DOHH2 (cell line): ENCODE measurements around the gene SMIM30.

Experiments
- H3F3A ChIP-seq: fragments of 200-600 bp; sonication (generic), shearing (Covaris generic); 2 replicates; pipeline ENCODE4 v1.6.0; 2016; ENCODE audit warnings: antibody characterized with exemption, mild to moderate bottlenecking; ENCODE audit not compliant: control insufficient read depth, insufficient read depth
- H3K27ac ChIP-seq: fragments of 200-600 bp; sonication (generic); 2 replicates; pipeline ENCODE4 v1.5.1; 2014; ENCODE audit warnings: low read depth, mild to moderate bottlenecking, low read length, moderate library complexity
- H3K27me3 ChIP-seq: fragments of 200-600 bp; sonication (generic); 2 replicates; pipeline ENCODE4 v1.6.1; 2014; ENCODE audit warnings: mild to moderate bottlenecking, low read length, mixed read lengths; ENCODE audit not compliant: control insufficient read depth
- H3K36me3 ChIP-seq: fragments of 200-600 bp; sonication (generic); 2 replicates; pipeline ENCODE4 v1.6.1; 2014; ENCODE audit warnings: mild to moderate bottlenecking, low read length, moderate library complexity, mixed read lengths; ENCODE audit not compliant: control insufficient read depth
- H3K4me1 ChIP-seq: fragments of 200-600 bp; sonication (generic); 2 replicates; pipeline ENCODE4 v1.6.1; 2014; ENCODE audit warnings: mild to moderate bottlenecking, low read length, mixed read lengths; ENCODE audit not compliant: control insufficient read depth
- H3K4me2 ChIP-seq: fragments of 200-600 bp; sonication (generic); 2 replicates; pipeline ENCODE4 v1.6.0; 2014; ENCODE audit warnings: mild to moderate bottlenecking, low read length, moderate library complexity
- H3K4me3 ChIP-seq: fragments of 200-600 bp; sonication (generic); 2 replicates; pipeline ENCODE4 v1.5.1; 2014; ENCODE audit warnings: mild to moderate bottlenecking, low read length, mixed read lengths
- H3K79me2 ChIP-seq: fragments of 200-600 bp; sonication (generic); 2 replicates; pipeline ENCODE4 v1.6.1; 2014; ENCODE audit warnings: mild to moderate bottlenecking, low read length, mixed read lengths; ENCODE audit not compliant: control insufficient read depth
- H3K9me2 ChIP-seq: fragments of 200-600 bp; sonication (generic); replicated peaks from 2 replicates; pipeline ENCODE4 v1.6.1; 2014; ENCODE audit warnings: mild to moderate bottlenecking, low read length, mixed read lengths; ENCODE audit not compliant: control insufficient read depth
- H3K9me3 ChIP-seq: fragments of 200-600 bp; sonication (generic); 2 replicates; pipeline ENCODE4 v1.6.1; 2014; ENCODE audit warnings: antibody characterized with exemption, low read length, mixed read lengths; ENCODE audit not compliant: control insufficient read depth, insufficient read depth
- H4K20me1 ChIP-seq: fragments of 200-600 bp; sonication (generic); 2 replicates; pipeline ENCODE4 v1.6.0; 2014; ENCODE audit warnings: low read depth, mild to moderate bottlenecking, antibody characterized with exemption, low read length, moderate library complexity; ENCODE audit not compliant: control insufficient read depth, insufficient read depth
- CTCF ChIP-seq: fragments of 200-600 bp; sonication (generic); IDR thresholded peaks from one replicate; pipeline ENCODE4 v1.5.1; 2014; ENCODE audit warnings: antibody characterized with exemption, mild to moderate bottlenecking, low read depth, low read length; ENCODE audit not compliant: poor library complexity, severe bottlenecking
- EZH2phosphoT487 ChIP-seq: fragments of 200-600 bp; sonication (generic); IDR thresholded peaks from 2 replicates; pipeline ENCODE4 v1.6.1; 2017; ENCODE audit warnings: borderline replicate concordance, mild to moderate bottlenecking, antibody characterized with exemption, low read length, moderate library complexity, mixed read lengths

The SMIM30 gene

DNA sequence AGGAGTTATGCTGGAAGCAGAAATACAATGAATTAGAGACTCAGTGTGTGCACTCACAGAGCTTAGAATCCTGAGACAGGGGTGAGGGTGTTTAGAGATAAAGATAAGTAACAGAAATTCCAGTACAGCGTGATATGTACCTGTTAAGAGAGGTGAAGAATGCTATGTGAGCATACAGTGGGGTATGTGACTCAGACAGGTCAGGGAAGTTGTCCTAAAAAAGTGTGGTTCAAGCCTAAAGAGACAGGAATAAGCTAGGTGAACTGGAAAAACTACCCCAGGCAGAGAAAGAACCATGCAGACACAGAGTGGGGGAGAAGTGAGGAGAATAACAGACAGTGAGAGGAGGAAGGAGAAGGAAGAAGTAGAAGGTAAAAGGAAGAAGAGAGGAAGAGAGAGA is 8.6 kb downstream of the SMIM30 start:
- Histone ChIP-seq H3K4me1 (no peaks in the 10 kb centered on the region), H3F3A (no peaks in the 10 kb centered on the region), H3K4me2 (no peak overlapping the region), H3K9me2 (no peaks in the 10 kb centered on the region), H3K36me3 (no peaks in the 10 kb centered on the region; the same call in 1 of the 2 replicates), H3K4me3 (no peak overlapping the region), H3K79me2 (no peaks in the 10 kb centered on the region), H3K27ac (no peak overlapping the region), H3K9me3 (no peaks in the 10 kb centered on the region), H4K20me1 (no peaks in the 10 kb centered on the region), H3K27me3 (no peaks in the 10 kb centered on the region)
- TF ChIP-seq EZH2phosphoT487 (no peak), CTCF (no peak)

- no peak overlapping the region for H3K27ac ChIP-seq
Measured at GRCh38 chr7:113100121-113100603, 18.2 kb downstream of the SMIM30 start.

GRCh38 chr7:113099284-113099919 is 19.0 kb downstream of the SMIM30 start:
- Histone ChIP-seq H3K4me1 (no peaks in the 10 kb centered on the region), H3F3A (no peaks in the 10 kb centered on the region), H3K9me2 (no peaks in the 10 kb centered on the region), H3K79me2 (no peaks in the 10 kb centered on the region), H3K27ac (no peak overlapping the region), H4K20me1 (no peaks in the 10 kb centered on the region), H3K27me3 (no peaks in the 10 kb centered on the region), H3K4me3 (no peak overlapping the region), H3K9me3 (no peaks in the 10 kb centered on the region), H3K4me2 (no peak overlapping the region), H3K36me3 (no peaks in the 10 kb centered on the region)
- TF ChIP-seq CTCF: no peak
- TF ChIP-seq EZH2phosphoT487: no peak

More at GRCh38 chr7:113100121-113100603, 18.2 kb downstream of the SMIM30 start:
- Histone ChIP-seq H3K27me3 (no peaks in the 10 kb centered on the region), H3F3A (no peaks in the 10 kb centered on the region), H4K20me1 (no peaks in the 10 kb centered on the region), H3K9me3 (no peaks in the 10 kb centered on the region), H3K4me1 (no peaks in the 10 kb centered on the region), H3K4me2 (no peak overlapping the region), H3K36me3 (no peaks in the 10 kb centered on the region), H3K4me3 (no peak overlapping the region), H3K9me2 (no peaks in the 10 kb centered on the region), H3K79me2 (no peaks in the 10 kb centered on the region)
- TF ChIP-seq CTCF: no peak
- TF ChIP-seq EZH2phosphoT487: no peak
